Endodermal cell (in vitro differentiated cells): ENCODE data around the gene EIF4G1. TPM values are rescaled to one million over a fixed set of nuclear protein-coding genes. Genes with fewer than 3 reads are reported as not detected.

Experiments
- DNase-seq: peaks from one replicate; pipeline ENCODE4 v3.0.0-alpha.2; 2017
- H3K27ac ChIP-seq: 2 replicates; pipeline ENCODE4 v1.5.1; 2013; ENCODE audit warnings: mild to moderate bottlenecking, low read depth, low read length, moderate library complexity
- H3K27me3 ChIP-seq: 2 replicates; pipeline ENCODE4 v1.6.1; 2013; ENCODE audit warnings: mild to moderate bottlenecking, low read length, moderate library complexity; ENCODE audit not compliant: insufficient read depth, control insufficient read depth, poor library complexity, severe bottlenecking
- H3K36me3 ChIP-seq: 2 replicates; pipeline ENCODE4 v1.7.0; 2013; ENCODE audit warnings: mild to moderate bottlenecking, low read length, moderate library complexity; ENCODE audit not compliant: control insufficient read depth, insufficient read depth
- H3K4me1 ChIP-seq: one replicate; pipeline ENCODE4 v1.7.0; 2013; ENCODE audit warnings: low read length; ENCODE audit not compliant: control insufficient read depth, insufficient read depth
- H3K4me3 ChIP-seq: 2 replicates; pipeline ENCODE4 v1.5.1; 2013; ENCODE audit warnings: mild to moderate bottlenecking, low read length, moderate library complexity
- H3K9ac ChIP-seq: 2 replicates; pipeline ENCODE4 v1.6.1; 2013; ENCODE audit warnings: mild to moderate bottlenecking, low read length, moderate library complexity; ENCODE audit not compliant: poor library complexity, severe bottlenecking; ENCODE audit errors: extremely low read depth
- H3K9me3 ChIP-seq: 2 replicates; pipeline ENCODE4 v1.6.1; 2013; ENCODE audit warnings: mild to moderate bottlenecking, low read length, moderate library complexity; ENCODE audit not compliant: control insufficient read depth
- H3K27ac Mint-ChIP-seq: 2 replicates; pipeline ENCODE4 v1.8.0; 2020; ENCODE audit warnings: mixed read lengths
- H3K27me3 Mint-ChIP-seq: 2 replicates; pipeline ENCODE4 v1.8.0; 2021; ENCODE audit warnings: mild to moderate bottlenecking, mixed read lengths; ENCODE audit not compliant: insufficient read depth
- H3K36me3 Mint-ChIP-seq: 2 replicates; pipeline ENCODE4 v1.8.0; 2020; ENCODE audit warnings: low read depth, mixed read lengths
- H3K4me1 Mint-ChIP-seq: 2 replicates; pipeline ENCODE4 v1.8.0; 2020; ENCODE audit warnings: mixed read lengths
- H3K4me3 Mint-ChIP-seq: 2 replicates; pipeline ENCODE4 v1.8.0; 2020; ENCODE audit warnings: mild to moderate bottlenecking, moderate library complexity, mixed read lengths
- H3K9me3 Mint-ChIP-seq: 2 replicates; pipeline ENCODE4 v1.8.0; 2020; ENCODE audit warnings: mild to moderate bottlenecking, mixed read lengths
- WGBS, 2 experiments: methylation state at CpG; one replicate each; pipeline versions ENCODE4 v1.1.5 to v1.1.7; 2013; ENCODE audit warnings: missing lambda C conversion rate in 2 of 2, mixed read lengths in 1 of 2; ENCODE audit not compliant: insufficient coverage in 1 of 2, insufficient read length in 1 of 2; 5-methylcytosine and 5-hydroxymethylcytosine counted together
- total RNA-seq, 2 donors: library from RNA; stranded (reverse); fragmentation: NEBNext Ultra II Directional in 1 of 2; extraction: Animal tissue kit (Norgen Biotek cat#: 25700) in 1 of 2; gene quantifications; 2 replicates in 1 of 2; 3 replicates in 1 of 2; pipeline ENCODE4 v1.2.1, GENCODE V29; 2021
- TF ChIP-seq, protein P1 (sequence below): fragments of 200-600 bp; sonication (generic); conservative IDR thresholded peaks from 2 replicates; pipeline ENCODE4 v1.5.0; 2021; ENCODE audit warnings: antibody characterized with exemption, mild to moderate bottlenecking

The EIF4G1 gene
- total RNA-seq, 2 donors from 2014 or later: 408 to 475 TPM

DNA sequence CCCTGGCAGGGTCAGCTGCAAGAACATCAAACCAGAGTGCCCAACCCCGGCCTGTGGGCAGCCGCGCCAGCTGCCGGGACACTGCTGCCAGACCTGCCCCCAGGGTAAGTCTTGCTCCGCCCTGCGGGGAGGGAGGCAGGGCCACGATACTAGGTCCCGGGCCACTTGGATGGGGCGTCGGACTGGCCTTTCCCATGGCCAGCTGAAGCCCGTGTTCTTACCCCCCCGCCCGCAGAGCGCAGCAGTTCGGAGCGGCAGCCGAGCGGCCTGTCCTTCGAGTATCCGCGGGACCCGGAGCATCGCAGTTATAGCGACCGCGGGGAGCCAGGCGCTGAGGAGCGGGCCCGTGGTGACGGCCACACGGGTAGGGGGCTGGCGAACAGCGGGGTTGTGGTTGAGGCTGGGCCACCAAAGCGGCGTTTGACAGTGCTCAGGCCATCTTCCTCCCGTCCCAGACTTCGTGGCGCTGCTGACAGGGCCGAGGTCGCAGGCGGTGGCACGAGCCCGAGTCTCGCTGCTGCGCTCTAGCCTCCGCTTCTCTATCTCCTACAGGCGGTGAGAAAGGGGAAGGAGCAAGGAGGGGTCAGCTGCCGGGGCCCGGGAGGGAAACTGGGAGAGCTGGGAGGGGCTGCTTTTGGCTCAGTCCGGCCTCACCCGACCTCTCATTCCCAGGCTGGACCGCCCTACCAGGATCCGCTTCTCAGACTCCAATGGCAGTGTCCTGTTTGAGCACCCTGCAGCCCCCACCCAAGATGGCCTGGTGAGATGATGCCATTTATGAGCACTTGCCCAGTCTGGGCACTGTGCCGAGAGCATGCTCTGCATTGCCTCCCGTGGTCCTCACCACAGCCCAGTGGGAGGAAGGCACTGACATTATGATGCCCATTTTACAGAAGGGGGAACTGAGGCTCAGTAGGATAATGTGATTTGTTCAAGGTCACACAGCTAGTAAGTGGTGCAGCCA, 67.1 kb downstream of the EIF4G1 start:
- Mint-ChIP-seq H3K36me3 (no peaks in the 10 kb centered on the region), H3K27ac (no peak overlapping the region), H3K9me3 (no peaks in the 10 kb centered on the region), H3K4me1 (peaks cover 28% of the 10 kb centered on the region), H3K27me3 (peaks cover 56% of the 10 kb centered on the region), H3K4me3 (peak overlapping the region; percentile 52)
- Histone ChIP-seq H3K27ac (no peak overlapping the region), H3K9ac (no peak overlapping the region), H3K4me3 (peak overlapping the region; percentile 64), H3K4me1 (peaks cover 6% of the 10 kb centered on the region), H3K27me3 (peaks cover 46% of the 10 kb centered on the region), H3K36me3 (no peaks in the 10 kb centered on the region), H3K9me3 (no peaks in the 10 kb centered on the region)
- TF ChIP-seq, protein P1, sequence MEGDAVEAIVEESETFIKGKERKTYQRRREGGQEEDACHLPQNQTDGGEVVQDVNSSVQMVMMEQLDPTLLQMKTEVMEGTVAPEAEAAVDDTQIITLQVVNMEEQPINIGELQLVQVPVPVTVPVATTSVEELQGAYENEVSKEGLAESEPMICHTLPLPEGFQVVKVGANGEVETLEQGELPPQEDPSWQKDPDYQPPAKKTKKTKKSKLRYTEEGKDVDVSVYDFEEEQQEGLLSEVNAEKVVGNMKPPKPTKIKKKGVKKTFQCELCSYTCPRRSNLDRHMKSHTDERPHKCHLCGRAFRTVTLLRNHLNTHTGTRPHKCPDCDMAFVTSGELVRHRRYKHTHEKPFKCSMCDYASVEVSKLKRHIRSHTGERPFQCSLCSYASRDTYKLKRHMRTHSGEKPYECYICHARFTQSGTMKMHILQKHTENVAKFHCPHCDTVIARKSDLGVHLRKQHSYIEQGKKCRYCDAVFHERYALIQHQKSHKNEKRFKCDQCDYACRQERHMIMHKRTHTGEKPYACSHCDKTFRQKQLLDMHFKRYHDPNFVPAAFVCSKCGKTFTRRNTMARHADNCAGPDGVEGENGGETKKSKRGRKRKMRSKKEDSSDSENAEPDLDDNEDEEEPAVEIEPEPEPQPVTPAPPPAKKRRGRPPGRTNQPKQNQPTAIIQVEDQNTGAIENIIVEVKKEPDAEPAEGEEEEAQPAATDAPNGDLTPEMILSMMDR: no peak
- WGBS, 2 experiments: 11 to 22% methylated on average over 15 to 55 of the region's 55 CpGs
- DNase-seq: peak; percentile 83

DNA sequence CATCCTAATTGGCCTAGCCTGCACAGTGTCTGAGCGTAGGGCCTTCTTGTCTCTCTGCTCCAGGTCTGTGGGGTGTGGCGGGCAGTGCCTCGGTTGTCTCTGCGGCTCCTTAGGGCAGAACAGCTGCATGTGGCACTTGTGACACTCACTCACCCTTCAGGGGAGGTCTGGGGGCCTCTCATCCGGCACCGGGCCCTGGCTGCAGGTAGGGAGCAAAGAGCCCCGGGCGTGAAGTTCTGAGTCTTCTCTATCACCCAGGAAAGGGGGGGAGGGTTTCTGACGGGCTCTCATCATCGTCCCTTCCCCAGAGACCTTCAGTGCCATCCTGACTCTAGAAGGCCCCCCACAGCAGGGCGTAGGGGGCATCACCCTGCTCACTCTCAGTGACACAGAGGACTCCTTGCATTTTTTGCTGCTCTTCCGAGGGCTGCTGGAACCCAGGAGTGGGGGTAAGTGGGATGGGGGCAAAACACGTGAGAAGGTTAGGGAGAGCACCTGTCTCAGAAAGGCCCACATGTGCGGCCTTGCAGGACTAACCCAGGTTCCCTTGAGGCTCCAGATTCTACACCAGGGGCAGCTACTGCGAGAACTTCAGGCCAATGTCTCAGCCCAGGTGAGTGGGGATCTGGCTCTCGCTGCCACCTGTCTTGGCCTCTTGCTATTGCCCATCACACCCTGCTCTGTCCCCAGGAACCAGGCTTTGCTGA, 68.1 kb downstream of the EIF4G1 start:
- H3K4me3 ChIP-seq: no peak overlapping the region
- Mint-ChIP-seq H3K27me3 (peaks cover 54% of the 10 kb centered on the region), H3K36me3 (no peaks in the 10 kb centered on the region), H3K4me1 (peaks cover 20% of the 10 kb centered on the region), H3K4me3 (no peak overlapping the region), H3K9me3 (no peaks in the 10 kb centered on the region), H3K27ac (no peak overlapping the region)
- no peaks in the 10 kb centered on the region for H3K36me3 ChIP-seq
- no peak overlapping the region for H3K27ac ChIP-seq
- H3K9me3 ChIP-seq: no peaks in the 10 kb centered on the region
- H3K27me3 ChIP-seq: peaks cover 46% of the 10 kb centered on the region
- peaks cover 3% of the 10 kb centered on the region for H3K4me1 ChIP-seq
- DNase-seq: no peak
- TF ChIP-seq, protein P1: no peak
- WGBS, 2 experiments: 90 to 98% methylated on average over 8 to 16 of the region's 16 CpGs
- H3K9ac ChIP-seq: no peak overlapping the region

DNA sequence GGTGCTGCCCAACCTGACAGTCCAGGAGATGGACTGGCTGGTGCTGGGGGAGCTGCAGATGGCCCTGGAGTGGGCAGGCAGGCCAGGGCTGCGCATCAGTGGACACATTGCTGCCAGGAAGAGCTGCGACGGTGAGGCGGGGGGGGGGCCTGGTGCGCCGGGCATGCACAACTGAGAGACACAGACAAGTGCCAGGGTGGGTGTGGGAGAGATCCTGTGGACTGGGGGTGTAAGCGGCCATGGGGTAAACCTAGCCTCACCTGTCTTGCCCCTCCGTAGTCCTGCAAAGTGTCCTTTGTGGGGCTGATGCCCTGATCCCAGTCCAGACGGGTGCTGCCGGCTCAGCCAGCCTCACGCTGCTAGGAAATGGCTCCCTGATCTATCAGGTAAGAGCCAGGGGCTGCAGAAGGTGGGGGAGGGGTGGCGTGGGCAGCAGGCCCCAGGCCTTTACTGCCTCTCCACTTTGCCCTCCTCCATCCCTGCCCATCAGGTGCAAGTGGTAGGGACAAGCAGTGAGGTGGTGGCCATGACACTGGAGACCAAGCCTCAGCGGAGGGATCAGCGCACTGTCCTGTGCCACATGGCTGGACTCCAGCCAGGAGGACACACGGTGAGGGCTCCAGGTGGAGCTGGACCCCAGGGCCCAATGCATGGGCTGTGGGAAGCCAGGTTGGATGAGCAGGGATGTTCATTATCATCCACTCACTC, 68.8 kb downstream of the EIF4G1 start:
- H3K9me3 ChIP-seq: no peaks in the 10 kb centered on the region
- H3K27me3 Mint-ChIP-seq: peaks cover 47% of the 10 kb centered on the region
- DNase-seq: no peak
- no peaks in the 10 kb centered on the region for H3K36me3 Mint-ChIP-seq
- no peak overlapping the region for H3K27ac ChIP-seq
- H3K36me3 ChIP-seq: no peaks in the 10 kb centered on the region
- no peaks in the 10 kb centered on the region for H3K9me3 Mint-ChIP-seq
- TF ChIP-seq, protein P1: no peak
- H3K9ac ChIP-seq: no peak overlapping the region
- H3K4me1 Mint-ChIP-seq: peaks cover 13% of the 10 kb centered on the region
- H3K4me3 Mint-ChIP-seq: no peak overlapping the region
- no peak overlapping the region for H3K4me3 ChIP-seq
- WGBS, 2 experiments: 91 to 98% methylated on average over 9 to 15 of the region's 15 CpGs
- no peak overlapping the region for H3K27ac Mint-ChIP-seq
- H3K4me1 ChIP-seq: no peaks in the 10 kb centered on the region
- H3K27me3 ChIP-seq: peaks cover 44% of the 10 kb centered on the region
